OCI-LY7 (cell line): Measurements from ENCODE around the gene ZNF532.
"Not testable (repeated sequence)": the region's sequence is repeated elsewhere in the genome, so short reads cannot be mapped to it uniquely, and the experiment has no call there.

Source experiments
- CTCF ChIP-seq: fragments of 200-600 bp; sonication (generic); conservative IDR thresholded peaks from 2 replicates; pipeline ENCODE4 v1.5.1; 2014; ENCODE audit warnings: mild to moderate bottlenecking, antibody characterized with exemption, low read length, moderate library complexity, mixed read lengths
- EZH2phosphoT487 ChIP-seq: fragments of 200-600 bp; sonication (generic); IDR thresholded peaks from 2 replicates; pipeline ENCODE4 v1.6.1; 2018; ENCODE audit warnings: low read depth, borderline replicate concordance, mild to moderate bottlenecking, mixed run types, antibody characterized with exemption, low read length, moderate library complexity, mixed read lengths

- TF ChIP-seq CTCF, EZH2phosphoT487: not testable (repeated sequence)
These were observed 37.8 kb upstream of the ZNF532 start for GRCh38 chr18:58826926-58827325.
